ENCODE data around the gene DIP2A.
A peak's percentile ranks its signal among the peaks of the same experiment; 100 is the strongest.

The DIP2A gene, protein sequence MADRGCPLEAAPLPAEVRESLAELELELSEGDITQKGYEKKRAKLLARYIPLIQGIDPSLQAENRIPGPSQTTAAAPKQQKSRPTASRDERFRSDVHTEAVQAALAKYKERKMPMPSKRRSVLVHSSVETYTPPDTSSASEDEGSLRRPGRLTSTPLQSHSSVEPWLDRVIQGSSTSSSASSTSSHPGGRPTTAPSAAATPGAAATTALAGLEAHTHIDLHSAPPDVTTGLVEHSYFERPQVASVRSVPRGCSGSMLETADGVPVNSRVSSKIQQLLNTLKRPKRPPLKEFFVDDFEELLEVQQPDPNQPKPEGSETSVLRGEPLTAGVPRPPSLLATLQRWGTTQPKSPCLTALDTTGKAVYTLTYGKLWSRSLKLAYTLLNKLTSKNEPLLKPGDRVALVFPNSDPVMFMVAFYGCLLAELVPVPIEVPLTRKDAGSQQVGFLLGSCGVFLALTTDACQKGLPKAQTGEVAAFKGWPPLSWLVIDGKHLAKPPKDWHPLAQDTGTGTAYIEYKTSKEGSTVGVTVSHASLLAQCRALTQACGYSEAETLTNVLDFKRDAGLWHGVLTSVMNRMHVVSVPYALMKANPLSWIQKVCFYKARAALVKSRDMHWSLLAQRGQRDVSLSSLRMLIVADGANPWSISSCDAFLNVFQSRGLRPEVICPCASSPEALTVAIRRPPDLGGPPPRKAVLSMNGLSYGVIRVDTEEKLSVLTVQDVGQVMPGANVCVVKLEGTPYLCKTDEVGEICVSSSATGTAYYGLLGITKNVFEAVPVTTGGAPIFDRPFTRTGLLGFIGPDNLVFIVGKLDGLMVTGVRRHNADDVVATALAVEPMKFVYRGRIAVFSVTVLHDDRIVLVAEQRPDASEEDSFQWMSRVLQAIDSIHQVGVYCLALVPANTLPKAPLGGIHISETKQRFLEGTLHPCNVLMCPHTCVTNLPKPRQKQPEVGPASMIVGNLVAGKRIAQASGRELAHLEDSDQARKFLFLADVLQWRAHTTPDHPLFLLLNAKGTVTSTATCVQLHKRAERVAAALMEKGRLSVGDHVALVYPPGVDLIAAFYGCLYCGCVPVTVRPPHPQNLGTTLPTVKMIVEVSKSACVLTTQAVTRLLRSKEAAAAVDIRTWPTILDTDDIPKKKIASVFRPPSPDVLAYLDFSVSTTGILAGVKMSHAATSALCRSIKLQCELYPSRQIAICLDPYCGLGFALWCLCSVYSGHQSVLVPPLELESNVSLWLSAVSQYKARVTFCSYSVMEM (N-terminal part only)

DNA sequence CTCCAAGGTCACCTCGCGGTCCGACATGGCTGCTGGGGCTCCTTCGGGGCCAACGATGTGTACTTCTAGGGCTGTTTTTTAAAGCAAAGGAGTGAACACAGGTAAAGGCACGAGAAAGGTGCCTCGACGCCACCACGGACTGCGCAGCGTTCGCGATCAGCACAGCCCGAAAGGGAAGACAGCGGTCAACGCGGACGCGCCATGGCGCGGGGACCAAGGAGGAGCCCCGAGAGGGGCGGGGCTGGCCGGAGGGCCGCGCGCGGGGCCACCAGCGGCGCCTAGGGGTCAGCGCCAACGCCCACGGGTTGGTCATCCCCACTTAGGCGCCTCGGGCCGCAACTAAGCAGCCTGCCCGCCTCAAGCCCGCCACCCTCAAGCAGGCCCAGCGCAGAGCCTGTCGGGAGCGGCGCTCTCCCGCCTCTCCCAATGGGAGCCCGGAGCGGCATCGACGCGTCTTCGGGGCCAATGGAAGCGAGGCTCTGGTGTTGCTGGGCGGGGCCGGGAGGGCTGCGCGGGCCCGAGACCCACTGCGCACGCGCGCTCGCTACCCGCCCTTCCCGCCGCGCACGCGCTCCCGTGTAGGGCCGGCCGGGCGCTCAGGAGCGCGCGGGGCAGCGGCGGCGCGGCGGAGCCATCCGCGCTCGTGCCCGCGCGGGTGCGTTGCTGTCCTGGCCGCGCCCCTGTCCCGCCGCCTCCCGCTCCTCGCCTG lies at the start of gene DIP2A:
TSS of gene DIP2A (plus strand) at position 577 of the 709 bp plus-strand sequence. CDS start 241 bp downstream, outside the sequence.
- peak within 1 kb of the TSS; percentile 76 for H3K27ac ChIP-seq (ENCODE audit: poor library complexity, severe bottlenecking)
- H3K4me3 ChIP-seq (ENCODE audit: severe bottlenecking) = peak within 1 kb of the TSS; percentile 62
- peaks cover 29% of the 10 kb centered on the region for H3K36me3 ChIP-seq (ENCODE audit: low read depth)
- DNase-seq (ENCODE audit: low spot score) = peak; percentile 95
- TF ChIP-seq, protein P1, sequence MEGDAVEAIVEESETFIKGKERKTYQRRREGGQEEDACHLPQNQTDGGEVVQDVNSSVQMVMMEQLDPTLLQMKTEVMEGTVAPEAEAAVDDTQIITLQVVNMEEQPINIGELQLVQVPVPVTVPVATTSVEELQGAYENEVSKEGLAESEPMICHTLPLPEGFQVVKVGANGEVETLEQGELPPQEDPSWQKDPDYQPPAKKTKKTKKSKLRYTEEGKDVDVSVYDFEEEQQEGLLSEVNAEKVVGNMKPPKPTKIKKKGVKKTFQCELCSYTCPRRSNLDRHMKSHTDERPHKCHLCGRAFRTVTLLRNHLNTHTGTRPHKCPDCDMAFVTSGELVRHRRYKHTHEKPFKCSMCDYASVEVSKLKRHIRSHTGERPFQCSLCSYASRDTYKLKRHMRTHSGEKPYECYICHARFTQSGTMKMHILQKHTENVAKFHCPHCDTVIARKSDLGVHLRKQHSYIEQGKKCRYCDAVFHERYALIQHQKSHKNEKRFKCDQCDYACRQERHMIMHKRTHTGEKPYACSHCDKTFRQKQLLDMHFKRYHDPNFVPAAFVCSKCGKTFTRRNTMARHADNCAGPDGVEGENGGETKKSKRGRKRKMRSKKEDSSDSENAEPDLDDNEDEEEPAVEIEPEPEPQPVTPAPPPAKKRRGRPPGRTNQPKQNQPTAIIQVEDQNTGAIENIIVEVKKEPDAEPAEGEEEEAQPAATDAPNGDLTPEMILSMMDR (IDR thresholded peaks at IDR 0.05; ENCODE audit: poor library complexity, severe bottlenecking) = no peak
- peak; percentile 93 for ATAC-seq (ENCODE audit: low read depth)
- H3K9me3 ChIP-seq (ENCODE audit: severe bottlenecking) = no peaks in the 10 kb centered on the region
- no peaks in the 10 kb centered on the region for H3K27me3 ChIP-seq (ENCODE audit: insufficient read depth, poor library complexity, severe bottlenecking)
- H3K4me1 ChIP-seq (ENCODE audit: insufficient read depth, poor library complexity, severe bottlenecking) = peaks cover 23% of the 10 kb centered on the region

DNA sequence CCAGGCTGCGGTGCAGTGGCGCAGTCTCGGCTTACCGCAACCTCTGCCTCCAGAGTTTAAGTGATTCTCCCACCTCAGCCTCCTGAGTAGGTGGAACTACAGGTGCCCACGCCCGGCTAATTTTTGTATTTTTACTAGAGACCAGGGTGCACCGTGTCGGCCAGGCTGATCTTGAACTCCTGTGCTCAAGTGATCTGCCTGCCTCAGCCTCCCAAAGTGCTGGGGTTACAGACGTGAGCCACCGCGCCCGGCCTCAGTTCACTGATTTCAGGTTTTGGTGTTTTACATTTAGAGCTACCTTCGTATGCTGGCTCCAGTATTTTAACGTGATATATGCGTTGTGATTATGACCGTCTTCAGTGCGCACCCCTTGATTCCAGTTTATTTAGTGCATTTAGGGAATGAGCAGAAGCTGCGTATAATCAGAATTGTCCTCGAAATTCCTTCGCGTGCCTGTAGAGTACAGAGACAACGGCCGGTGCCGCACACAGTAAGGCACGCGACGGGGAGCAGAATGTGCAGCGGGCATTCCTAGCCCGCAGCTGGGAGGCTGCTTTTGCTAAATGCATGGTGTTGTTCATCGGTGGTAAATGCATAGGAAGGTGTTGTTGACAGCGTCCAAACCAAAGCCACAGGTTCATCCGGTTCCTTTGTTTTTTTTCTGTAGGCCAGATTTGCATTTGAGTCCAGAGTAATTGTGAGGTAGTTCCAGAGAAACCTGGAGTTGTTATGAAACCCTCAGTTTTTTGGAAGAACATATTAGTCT lies 48.9 kb upstream of the DIP2A start:
- ATAC-seq (ENCODE audit: low read depth) (no peak), DNase-seq (ENCODE audit: low spot score) (no peak)
- peaks cover 41% of the 10 kb centered on the region for H3K36me3 ChIP-seq (ENCODE audit: low read depth)
- H3K27me3 ChIP-seq (ENCODE audit: insufficient read depth, poor library complexity, severe bottlenecking) = no peaks in the 10 kb centered on the region
- peaks cover 3% of the 10 kb centered on the region for H3K4me1 ChIP-seq (ENCODE audit: insufficient read depth, poor library complexity, severe bottlenecking)
- H3K9me3 ChIP-seq (ENCODE audit: severe bottlenecking) = no peaks in the 10 kb centered on the region
- TF ChIP-seq, protein P1 (IDR thresholded peaks at IDR 0.05; ENCODE audit: poor library complexity, severe bottlenecking) = no peak
- no peak overlapping the region for H3K27ac ChIP-seq (ENCODE audit: poor library complexity, severe bottlenecking)
- no peak overlapping the region for H3K4me3 ChIP-seq (ENCODE audit: severe bottlenecking)

DNA sequence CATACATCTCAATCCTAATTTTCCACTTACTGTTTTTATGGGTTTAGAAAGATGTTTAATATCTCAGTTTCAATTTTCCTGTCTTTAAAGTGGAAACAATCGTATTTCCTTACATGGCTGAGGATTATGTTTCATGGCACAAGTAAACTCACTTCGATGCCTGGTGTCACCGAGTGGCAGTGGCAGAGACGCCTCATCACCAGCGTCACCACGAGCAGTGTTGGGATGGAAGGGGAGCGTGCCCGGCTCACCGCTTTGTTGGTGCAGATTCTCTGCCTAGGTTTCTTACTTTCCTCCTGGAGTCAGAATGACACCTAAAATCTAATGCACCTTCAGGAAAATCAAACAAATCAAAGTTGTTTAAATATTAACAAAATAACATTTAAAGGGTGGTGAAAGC lies 48.2 kb upstream of the DIP2A start:
- H3K27ac ChIP-seq (ENCODE audit: poor library complexity, severe bottlenecking) = no peak overlapping the region
- H3K4me3 ChIP-seq (ENCODE audit: severe bottlenecking) = no peak overlapping the region
- no peak for ATAC-seq (ENCODE audit: low read depth)
- no peak for DNase-seq (ENCODE audit: low spot score)
- H3K36me3 ChIP-seq (ENCODE audit: low read depth) = peaks cover 37% of the 10 kb centered on the region
- peaks cover 3% of the 10 kb centered on the region for H3K4me1 ChIP-seq (ENCODE audit: insufficient read depth, poor library complexity, severe bottlenecking)
- H3K27me3 ChIP-seq (ENCODE audit: insufficient read depth, poor library complexity, severe bottlenecking) = no peaks in the 10 kb centered on the region
- TF ChIP-seq, protein P1 (IDR thresholded peaks at IDR 0.05; ENCODE audit: poor library complexity, severe bottlenecking) = no peak
- H3K9me3 ChIP-seq (ENCODE audit: severe bottlenecking) = no peaks in the 10 kb centered on the region

DNA sequence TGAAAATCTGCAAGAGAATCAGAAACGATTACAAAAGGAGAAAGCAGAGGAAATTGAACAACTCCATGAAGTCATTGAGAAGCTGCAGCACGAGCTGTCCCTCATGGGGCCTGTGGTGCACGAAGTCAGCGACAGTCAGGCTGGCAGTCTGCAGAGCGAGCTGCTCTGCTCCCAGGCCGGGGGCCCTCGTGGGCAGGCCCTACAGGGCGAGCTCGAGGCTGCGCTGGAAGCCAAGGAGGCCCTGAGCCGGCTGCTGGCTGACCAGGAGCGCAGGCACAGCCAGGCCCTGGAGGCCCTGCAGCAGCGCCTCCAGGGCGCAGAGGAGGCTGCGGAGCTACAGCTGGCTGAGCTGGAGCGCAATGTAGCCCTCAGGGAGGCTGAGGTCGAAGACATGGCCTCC lies 47.5 kb upstream of the DIP2A start:
- H3K27me3 ChIP-seq (ENCODE audit: insufficient read depth, poor library complexity, severe bottlenecking) = no peaks in the 10 kb centered on the region
- no peak overlapping the region for H3K4me3 ChIP-seq (ENCODE audit: severe bottlenecking)
- H3K27ac ChIP-seq (ENCODE audit: poor library complexity, severe bottlenecking) = no peak overlapping the region
- ATAC-seq (ENCODE audit: low read depth) = no peak
- no peak for DNase-seq (ENCODE audit: low spot score)
- H3K9me3 ChIP-seq (ENCODE audit: severe bottlenecking) = no peaks in the 10 kb centered on the region
- peaks cover 38% of the 10 kb centered on the region for H3K36me3 ChIP-seq (ENCODE audit: low read depth)
- TF ChIP-seq, protein P1 (IDR thresholded peaks at IDR 0.05; ENCODE audit: poor library complexity, severe bottlenecking) = no peak
- H3K4me1 ChIP-seq (ENCODE audit: insufficient read depth, poor library complexity, severe bottlenecking) = peaks cover 3% of the 10 kb centered on the region

Measured in RWPE2 (cell line).